Measurements from ENCODE around the gene CCDC87.
"Not testable (repeated sequence)": the region's sequence is repeated elsewhere in the genome, so short reads cannot be mapped to it uniquely, and the experiment has no call there.

The CCDC87 gene, protein sequence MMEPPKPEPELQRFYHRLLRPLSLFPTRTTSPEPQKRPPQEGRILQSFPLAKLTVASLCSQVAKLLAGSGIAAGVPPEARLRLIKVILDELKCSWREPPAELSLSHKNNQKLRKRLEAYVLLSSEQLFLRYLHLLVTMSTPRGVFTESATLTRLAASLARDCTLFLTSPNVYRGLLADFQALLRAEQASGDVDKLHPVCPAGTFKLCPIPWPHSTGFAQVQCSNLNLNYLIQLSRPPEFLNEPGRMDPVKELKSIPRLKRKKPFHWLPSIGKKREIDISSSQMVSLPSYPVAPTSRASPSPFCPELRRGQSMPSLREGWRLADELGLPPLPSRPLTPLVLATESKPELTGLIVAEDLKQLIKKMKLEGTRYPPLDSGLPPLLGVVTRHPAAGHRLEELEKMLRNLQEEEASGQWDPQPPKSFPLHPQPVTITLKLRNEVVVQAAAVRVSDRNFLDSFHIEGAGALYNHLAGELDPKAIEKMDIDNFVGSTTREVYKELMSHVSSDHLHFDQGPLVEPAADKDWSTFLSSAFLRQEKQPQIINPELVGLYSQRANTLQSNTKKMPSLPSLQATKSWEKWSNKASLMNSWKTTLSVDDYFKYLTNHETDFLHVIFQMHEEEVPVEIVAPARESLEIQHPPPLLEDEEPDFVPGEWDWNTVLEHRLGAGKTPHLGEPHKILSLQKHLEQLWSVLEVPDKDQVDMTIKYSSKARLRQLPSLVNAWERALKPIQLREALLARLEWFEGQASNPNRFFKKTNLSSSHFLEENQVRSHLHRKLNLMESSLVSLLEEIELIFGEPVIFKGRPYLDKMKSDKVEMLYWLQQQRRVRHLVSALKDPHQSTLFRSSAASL

DNA sequence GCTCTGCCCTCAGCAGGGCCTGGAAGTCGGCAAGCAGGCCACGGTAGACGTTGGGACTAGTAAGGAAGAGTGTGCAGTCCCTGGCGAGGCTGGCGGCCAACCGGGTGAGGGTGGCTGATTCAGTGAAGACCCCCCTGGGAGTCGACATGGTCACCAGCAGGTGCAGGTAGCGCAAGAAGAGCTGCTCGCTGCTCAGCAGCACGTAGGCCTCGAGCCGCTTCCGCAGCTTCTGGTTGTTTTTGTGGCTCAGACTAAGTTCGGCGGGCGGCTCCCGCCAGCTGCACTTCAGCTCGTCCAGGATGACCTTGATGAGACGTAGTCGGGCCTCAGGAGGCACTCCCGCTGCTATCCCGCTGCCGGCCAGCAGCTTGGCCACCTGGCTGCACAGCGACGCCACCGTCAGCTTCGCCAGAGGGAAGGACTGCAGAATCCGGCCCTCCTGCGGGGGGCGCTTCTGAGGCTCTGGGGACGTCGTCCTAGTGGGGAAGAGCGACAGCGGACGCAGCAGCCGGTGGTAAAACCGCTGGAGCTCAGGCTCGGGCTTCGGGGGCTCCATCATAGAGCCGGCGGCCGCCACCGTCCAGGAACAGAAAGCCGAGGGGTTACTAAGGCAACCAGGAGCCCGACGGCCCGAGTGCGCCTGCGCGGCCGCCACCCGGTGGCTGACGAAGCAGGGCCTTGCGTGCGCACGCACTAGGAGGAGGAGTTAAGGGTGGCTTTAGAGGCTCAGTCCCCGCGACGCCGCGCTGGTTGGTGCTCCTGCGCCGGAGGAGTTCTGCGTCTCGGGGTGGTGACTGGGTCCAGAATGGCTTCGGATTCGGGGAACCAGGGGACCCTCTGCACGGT lies at the start of gene CCDC87, which contains the start of gene CCS:
CCDC87 (minus strand) TSS at position 607 of the 846 bp plus-strand sequence; CDS start at position 559, 48 bp downstream.
CCS (plus strand) TSS at position 729 of the 846 bp plus-strand sequence; CDS start at position 806, 77 bp downstream.
- DNase-seq = peak; percentile 91 to 95

DNA sequence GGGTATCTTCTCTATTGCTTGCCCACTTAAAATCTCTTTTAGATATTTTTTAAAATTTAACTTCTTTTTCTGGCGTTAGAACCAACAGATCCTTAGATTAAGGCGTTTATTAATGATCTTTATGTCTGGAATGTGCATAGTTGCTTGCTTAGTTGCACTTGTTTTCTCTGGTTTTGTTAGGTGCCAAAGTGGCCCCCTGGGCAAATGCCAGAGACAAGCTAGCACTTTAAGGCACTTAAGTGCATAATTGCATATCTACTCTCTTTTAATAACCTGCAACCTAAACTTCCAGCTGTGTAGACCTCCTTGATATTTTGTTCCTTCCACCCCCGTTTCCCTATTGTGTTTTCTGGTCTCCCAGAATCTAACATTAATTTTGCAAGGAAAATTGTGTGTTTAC lies 49.0 kb upstream of the CCDC87 start:
- no peak for DNase-seq

DNA sequence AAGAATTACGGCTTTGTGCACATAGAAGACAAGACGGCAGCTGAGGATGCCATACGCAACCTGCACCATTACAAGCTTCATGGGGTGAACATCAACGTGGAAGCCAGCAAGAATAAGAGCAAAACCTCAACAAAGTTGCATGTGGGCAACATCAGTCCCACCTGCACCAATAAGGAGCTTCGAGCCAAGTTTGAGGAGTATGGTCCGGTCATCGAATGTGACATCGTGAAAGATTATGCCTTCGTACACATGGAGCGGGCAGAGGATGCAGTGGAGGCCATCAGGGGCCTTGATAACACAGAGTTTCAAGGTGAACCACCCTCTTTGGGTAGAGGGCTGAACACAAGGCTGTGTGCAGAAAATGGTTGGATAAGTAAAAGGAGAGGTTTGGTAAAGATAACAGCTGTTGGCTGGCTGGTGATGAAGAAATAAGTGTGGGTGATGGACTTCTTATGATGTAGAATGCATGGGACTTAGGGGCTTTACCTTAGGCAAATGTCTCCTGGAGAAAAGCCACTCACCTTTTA lies 47.0 kb upstream of the CCDC87 start:
- not testable (repeated sequence) for DNase-seq

DNA sequence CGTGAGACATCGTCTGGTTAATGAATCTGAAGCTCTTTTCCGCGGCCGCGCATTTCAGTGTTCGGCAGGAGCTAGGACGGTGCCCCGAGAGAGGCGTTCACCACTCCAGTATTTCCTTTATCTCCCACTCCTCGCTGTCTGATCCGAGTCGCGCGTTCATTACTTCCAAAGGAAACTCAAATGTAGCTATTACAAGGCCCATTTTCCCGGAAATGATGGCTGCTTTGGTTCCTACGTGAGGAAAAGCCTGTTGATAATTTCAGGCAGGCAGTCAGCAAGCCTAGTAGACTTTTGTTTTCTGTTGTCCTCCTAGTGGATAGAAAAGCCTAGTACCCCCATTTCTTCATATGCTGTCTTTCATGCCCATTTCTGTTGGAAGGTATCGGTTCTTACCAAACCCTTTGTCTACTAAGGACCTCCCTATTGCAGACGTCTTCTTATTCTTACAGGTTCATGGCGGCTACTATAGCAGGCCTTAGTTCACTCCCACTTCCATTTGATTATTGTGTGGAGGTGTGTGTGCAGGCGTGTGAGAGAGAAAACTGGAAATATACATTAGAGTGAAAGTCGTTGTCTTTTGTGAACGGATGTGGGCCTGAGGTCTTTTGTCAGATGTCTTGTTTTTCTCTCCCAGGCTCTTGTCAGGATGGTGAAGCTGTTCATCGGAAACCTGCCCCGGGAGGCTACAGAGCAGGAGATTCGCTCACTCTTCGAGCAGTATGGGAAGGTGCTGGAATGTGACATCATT lies 46.4 kb upstream of the CCDC87 start:
- DNase-seq = no peak

DNA sequence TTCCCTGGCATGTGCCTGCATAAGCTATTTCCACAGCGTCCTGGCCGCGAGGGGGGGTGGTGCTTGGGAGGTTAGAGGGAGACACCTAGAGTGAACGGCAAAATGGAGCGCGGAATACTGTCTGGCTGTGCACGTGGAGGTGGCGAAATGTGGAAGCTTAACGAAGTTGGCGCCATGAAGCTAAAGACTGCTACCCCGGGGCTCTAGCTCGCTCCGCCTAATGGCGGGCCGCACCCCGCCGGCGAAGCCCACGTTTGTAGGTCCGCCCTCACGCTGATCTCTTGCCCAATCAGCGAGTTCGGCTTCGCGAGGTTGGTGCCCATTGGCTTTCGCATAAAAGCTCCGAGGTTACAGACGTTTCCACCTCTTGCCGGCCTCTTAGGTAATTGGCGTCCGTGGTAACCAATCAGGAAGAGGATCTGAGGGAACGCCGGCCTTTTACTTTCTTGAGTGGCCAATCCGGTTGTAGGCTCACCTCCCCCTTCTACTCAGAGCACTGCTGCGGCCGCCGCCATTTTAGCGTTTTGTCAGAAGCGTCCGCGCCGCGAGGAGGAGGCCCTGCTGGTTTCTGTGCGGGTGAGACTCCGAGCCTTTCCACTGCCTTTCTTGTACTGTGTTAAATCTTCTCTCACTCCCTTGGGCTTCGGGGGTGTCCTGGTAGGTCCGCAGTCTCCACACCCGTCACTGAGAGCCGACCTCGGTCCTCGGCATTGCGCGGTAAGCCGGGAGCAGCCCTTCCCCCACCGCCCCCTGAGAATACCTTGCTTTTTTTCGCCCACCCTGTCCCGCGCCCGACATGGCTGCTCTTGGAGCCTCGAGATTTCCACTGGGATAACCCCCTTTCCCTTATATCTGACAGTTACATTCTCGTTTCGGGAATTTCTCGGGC lies 45.6 kb upstream of the CCDC87 start, which contains the start of gene RBM4:
RBM4 (plus strand) TSS at position 527 of the 889 bp plus-strand sequence. CDS start 1,009 bp downstream, outside the sequence.
- DNase-seq = peak; percentile 98 to 100

DNA sequence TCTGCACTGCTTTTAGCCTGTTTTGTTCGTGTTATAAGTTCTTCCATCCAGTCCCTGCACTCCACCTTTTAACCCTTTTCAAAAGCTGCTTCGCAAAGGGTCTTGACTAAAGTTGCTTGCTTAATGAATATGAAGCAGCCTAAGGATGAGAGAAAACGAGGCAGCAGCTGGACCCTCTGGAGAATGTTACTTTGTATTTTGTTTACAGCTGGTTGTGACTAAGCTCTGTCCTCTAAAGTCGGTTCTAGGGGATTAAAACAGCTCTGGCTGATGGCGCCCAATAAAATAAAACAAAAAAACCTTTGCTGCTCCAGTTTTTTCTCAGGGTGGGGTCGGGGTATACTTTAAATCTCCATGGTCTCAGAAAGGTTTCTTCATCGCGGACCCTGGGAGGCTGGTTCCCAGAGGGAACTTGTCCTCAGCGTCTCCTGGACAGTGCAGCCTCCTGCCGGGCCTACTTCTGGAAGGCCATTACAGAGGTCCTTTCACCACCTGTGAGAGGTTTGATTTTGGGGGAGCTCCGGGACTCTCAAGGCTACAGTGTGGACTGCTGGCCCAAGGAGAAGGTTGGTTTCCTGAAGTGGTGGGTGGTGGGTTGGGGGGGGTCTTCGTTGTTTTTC lies 44.8 kb upstream of the CCDC87 start:
- peak; percentile 26 to 40 for DNase-seq

DNA sequence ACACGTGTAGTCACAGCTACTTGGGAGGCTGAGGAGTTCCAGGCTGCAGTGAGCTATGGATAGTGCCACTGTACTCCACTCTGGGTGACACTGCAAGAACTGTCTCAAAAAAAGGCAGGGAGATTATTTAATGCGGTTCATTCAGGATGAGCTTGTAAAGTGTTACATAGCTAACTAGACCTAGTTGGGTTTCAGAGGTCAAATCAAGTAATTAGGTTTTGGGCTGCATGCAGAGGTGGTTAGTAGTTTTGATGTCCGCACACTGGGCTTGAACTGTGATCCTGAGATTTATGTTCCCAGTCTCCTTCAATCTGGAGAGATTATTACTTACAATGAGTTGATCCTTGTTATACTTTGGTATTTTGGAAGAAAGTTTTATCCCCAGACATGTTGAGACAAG lies 43.5 kb upstream of the CCDC87 start:
- no peak for DNase-seq

DNA sequence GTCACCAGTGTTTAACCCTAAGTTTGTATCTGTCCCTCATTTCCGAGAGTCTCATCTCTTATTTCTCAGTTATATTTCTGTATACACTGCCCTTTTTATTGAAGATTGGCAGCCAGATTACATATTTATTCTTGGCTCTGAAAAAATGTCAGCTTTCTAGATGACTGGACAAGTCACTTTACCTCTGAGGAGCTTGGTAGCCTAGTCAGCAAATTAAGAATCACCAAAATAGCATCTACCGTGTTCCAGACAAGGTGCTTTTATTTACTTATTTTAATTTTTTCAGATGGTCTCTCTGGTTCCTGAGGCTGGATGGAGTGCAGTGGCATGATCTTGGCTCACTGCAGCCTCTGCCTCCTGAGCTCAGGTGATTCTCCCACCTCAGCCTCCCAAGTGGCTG lies 40.1 kb upstream of the CCDC87 start:
- no peak for DNase-seq

DNA sequence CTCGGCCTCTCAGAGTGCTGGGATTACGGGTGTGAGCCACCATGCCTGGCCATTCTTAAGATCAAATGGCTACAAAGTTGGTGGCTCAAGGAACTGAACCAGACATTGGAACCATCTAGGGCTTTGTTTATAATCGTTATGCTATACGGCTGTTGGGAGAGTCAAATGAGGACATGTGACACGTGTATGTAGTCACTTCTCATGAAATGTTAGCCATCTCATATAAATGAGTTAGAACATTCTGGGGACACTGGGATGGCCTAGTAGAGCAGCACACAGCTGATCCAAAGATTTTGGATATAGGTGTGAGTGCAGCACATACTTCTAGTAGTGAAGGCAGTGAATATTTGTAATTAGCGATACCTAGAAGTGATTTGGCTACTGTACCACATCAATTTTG lies 39.0 kb upstream of the CCDC87 start:
- no peak for DNase-seq

DNA sequence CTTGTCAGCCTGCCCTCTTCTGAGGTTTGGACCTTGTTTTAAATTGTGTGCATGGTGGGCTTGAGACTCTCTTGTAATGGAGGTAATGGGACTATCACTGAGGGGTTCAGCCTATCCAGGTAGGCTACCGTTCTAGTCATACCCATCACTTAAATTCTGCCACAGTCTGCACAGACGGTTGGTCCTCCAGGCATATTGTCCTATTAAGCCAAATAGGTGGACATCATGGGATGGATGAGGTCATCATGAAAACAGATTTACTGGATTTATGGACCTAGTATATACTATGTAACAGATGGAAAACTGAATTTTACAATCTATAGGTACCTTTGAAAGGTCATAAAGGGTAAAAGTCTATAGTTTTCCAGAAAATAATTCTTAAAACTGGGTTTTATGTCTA lies 36.5 kb upstream of the CCDC87 start:
- DNase-seq = no peak

DNA sequence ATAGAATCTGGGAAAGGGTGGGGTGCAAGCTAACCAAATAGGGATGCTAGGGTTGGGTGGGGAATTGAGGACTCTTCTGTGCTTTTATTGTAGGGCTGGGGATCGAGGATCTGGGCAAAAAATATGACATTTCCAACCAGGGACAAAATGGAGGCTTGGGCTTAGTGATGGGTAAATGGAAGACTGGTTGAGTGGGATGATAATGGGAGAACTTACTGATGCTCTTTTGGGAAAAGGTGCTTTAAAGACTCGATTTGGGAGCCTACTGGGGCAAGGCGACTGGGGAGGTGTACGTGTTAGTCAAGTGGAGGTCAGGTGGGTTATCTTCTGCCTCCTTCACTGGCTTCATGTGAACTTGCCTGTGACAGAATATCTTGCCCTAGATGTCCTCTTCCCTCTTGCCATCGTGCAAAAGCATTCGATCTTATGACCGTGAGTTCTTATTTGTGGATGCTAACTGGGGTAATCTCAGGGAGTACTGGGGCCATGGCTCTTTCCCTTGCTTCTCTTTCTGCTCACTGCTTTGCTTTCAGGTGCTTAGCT lies 35.3 kb upstream of the CCDC87 start:
- DNase-seq = no peak

DNA sequence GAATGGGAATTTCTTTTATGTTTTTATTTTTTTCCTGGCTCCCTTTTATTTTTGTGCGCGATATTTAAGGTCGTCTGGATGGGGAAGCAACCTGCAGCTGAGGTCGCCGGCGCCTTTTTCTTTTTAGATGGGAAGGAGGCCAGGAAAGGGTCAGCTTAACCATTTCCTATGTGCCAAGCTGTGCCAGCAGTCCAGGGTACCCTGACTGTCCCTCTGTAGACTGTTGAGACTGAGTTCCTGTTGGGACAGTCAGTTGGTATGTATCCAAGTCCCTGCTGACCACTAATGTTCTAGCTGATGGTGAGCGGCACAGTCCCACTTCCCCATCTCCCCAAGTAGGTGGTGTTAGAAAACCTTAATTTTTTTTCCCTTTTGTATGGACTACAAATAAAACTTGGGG lies 34.1 kb upstream of the CCDC87 start:
- DNase-seq = no peak

DNA sequence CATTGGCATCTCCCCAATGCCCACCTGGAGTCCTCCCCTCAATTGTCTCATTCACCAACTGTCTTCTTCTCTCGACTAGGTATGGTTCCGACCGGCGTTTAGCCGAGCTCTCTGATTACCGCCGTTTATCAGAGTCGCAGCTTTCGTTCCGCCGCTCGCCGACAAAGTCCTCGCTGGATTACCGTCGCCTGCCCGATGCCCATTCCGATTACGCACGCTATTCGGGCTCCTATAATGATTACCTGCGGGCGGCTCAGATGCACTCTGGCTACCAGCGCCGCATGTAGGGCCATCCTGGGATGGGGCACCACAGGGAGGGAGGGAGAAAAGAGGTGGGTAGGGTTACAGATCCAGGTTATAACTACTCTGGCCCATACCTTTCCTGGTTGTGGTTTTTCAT lies 33.5 kb upstream of the CCDC87 start:
- DNase-seq = no peak

DNA sequence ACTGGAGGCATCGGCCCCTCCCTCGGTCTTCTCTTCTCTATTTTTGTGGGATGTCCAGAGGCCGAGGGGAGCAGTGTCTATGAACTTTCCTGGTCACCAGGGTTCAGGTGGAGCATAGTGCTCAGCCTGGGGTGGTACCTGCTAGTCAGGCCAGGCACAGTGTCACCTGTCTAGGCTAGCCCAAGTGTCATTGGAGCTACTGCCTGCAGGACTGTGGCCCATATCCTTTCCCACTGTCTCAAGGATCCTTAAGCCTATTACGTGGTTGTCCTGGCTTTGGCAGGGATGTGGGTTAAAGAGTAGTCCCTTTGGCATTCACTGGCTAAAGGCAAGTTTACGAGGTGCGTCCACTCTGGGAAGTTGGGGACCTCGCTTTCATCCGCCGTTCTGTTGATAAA lies 32.9 kb upstream of the CCDC87 start:
- DNase-seq = no peak

DNA sequence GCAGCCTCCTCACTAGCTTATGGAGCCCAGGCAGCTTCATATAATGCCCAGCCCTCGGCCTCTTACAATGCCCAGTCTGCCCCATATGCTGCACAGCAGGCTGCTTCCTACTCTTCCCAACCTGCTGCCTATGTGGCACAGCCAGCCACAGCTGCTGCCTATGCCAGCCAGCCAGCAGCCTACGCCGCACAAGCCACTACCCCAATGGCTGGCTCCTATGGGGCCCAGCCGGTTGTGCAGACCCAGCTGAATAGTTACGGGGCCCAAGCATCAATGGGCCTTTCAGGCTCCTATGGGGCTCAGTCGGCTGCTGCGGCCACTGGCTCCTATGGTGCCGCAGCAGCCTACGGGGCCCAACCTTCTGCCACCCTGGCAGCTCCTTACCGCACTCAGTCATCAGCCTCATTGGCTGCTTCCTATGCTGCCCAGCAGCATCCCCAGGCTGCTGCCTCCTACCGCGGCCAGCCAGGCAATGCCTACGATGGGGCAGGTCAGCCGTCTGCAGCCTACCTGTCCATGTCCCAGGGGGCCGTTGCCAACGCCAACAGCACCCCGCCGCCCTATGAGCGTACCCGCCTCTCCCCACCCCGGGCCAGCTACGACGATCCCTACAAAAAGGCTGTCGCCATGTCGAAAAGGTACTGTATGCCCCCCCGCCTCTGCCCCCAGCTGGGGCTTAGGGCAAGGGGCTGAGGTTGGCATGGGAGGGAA lies 32.3 kb upstream of the CCDC87 start:
- no peak for DNase-seq

DNA sequence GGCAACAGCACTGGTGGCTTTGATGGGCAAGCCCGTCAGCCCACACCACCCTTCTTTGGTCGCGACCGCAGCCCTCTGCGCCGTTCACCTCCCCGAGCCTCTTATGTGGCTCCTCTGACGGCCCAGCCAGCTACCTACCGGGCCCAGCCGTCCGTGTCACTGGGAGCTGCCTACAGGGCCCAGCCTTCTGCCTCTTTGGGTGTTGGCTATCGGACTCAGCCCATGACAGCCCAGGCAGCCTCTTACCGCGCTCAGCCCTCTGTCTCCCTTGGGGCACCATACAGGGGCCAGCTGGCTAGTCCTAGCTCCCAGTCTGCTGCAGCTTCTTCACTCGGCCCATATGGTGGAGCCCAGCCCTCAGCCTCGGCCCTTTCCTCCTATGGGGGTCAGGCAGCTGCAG lies 31.6 kb upstream of the CCDC87 start:
- peak; percentile 45 to 62 for DNase-seq

DNA sequence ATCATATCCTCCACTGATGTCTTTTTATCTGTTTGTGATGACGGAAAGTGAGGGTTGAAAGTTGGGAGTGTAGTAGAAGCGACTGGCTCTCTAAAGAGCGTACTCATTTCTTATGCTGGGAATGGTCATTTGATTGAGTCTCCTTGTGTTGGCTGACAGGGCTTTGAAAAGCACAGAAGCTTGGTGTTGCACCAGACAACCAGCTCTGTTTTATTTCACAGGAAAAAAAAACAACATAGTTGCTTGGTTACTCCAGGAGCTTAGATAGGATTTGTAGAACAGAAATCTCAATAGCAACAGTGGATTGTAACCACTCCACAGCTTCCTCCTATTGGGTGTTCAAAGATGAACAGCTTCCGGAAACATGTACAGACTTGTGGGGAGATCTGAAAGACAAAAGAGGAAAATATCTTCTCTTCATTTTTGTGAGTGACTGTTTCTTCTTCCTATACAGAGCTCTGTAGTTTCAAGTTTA lies 26.3 kb upstream of the CCDC87 start:
- no peak for DNase-seq

DNA sequence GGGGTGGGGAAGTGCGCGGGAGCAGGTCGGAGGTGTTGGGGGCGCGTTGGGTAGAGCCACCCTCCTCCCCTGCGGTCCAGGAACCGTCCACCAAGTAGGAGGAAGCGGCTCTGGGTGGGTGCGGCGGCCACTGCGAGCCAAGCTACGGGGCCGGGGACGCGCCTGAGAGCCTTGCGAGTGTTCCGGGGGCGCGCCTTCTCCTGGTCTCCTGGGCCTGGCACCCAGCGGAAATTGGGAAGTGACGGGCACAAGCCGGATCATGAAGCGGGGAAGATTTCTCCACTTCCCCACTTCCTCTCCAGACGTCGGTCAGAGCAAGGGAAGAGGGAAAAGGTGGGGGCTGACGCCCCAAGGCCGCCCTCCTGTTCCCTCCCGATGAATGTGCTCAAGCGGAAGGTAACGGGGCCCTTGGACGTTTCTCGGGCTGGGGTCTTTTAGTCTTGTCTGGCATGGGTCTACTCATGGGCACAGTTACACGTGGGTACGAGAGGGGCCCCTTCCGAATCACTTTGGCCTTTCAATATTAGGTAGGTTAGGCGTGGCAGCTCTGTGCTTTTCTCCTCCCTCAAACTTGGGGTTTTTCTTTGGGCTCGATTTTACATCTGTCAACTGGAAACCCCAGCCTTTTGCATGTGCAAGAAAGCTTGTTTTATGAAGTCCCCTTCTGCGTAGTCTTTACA lies 24.4 kb upstream of the CCDC87 start:
- DNase-seq = no peak

Data from NCI-H524 (cell line).